Measurements from ENCODE around the gene PTPN9. TPM values are rescaled to one million over a fixed set of nuclear protein-coding genes. Genes with fewer than 3 reads are reported as not detected.

PTPN9 gene
- total RNA-seq, 1 experiment from 2014 or later, result 42.2 TPM

DNA sequence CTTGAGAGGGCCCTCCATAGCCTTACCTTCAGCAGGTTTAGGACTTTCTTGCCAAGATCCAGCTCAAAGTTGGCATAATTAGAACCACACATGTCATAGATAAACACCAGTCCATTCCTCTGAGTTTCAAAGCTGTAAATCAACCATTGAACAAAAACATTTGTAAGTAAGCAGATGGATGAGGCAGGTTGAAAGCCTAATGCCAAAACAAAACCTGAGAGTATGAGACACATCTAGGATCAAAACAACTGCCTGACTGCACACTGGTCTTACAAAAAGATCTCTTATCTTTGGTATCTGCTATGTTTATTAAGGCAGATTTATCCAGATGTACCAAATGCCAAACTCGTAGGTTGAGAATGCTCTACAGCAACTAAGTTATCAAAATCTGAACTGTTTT is 61.9 kb downstream of the PTPN9 start:
- H3K4me1 Mint-ChIP-seq, result no peaks in the 10 kb centered on the region
- no peak overlapping the region for H4K8ac ChIP-seq (replicated peaks; ENCODE audit: insufficient read length, low read depth, low read length)
- H2AK5ac ChIP-seq (ENCODE audit: insufficient read length, low read length), result no peak overlapping the region
- H2AFZ ChIP-seq (ENCODE audit: low read length), result no peak overlapping the region
- H3K23ac ChIP-seq (ENCODE audit: insufficient read length, low read depth, low read length), result no peak overlapping the region
- H3K14ac ChIP-seq (ENCODE audit: insufficient read depth, low read length), result no peak overlapping the region
- no peaks in the 10 kb centered on the region for H4K20me1 ChIP-seq (ENCODE audit: control insufficient read depth, insufficient read depth, insufficient read length)
- no peaks in the 10 kb centered on the region for H3K79me1 ChIP-seq (ENCODE audit: insufficient read depth, low read depth, low read length, poor library complexity, severe bottlenecking)
- no peaks in the 10 kb centered on the region for H3K9me3 Mint-ChIP-seq
- H2BK15ac ChIP-seq (ENCODE audit: low read depth, low read length), result no peak overlapping the region
- no peak overlapping the region for H3K27ac Mint-ChIP-seq
- no peaks in the 10 kb centered on the region for H3K23me2 ChIP-seq (ENCODE audit: insufficient read length, low read depth, low read length, poor library complexity, severe bottlenecking)
- no peaks in the 10 kb centered on the region for H3K27me3 ChIP-seq (ENCODE audit: insufficient read depth, low read length)
- no peak overlapping the region for H3K4me3 Mint-ChIP-seq
- H3K9me3 ChIP-seq (ENCODE audit: control insufficient read depth, low read depth, low read length), result no peaks in the 10 kb centered on the region
- TF ChIP-seq, protein P1, sequence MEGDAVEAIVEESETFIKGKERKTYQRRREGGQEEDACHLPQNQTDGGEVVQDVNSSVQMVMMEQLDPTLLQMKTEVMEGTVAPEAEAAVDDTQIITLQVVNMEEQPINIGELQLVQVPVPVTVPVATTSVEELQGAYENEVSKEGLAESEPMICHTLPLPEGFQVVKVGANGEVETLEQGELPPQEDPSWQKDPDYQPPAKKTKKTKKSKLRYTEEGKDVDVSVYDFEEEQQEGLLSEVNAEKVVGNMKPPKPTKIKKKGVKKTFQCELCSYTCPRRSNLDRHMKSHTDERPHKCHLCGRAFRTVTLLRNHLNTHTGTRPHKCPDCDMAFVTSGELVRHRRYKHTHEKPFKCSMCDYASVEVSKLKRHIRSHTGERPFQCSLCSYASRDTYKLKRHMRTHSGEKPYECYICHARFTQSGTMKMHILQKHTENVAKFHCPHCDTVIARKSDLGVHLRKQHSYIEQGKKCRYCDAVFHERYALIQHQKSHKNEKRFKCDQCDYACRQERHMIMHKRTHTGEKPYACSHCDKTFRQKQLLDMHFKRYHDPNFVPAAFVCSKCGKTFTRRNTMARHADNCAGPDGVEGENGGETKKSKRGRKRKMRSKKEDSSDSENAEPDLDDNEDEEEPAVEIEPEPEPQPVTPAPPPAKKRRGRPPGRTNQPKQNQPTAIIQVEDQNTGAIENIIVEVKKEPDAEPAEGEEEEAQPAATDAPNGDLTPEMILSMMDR (conservative IDR thresholded peaks at IDR 0.05), result no peak
- H3K18ac ChIP-seq (ENCODE audit: insufficient read length, low read depth, low read length), result no peak overlapping the region
- H2BK12ac ChIP-seq (ENCODE audit: insufficient read length, low read depth, low read length), result no peak overlapping the region
- H2BK120ac ChIP-seq (ENCODE audit: low read depth, low read length, poor library complexity, severe bottlenecking), result no peak overlapping the region
- no peak overlapping the region for H3K4me2 ChIP-seq (ENCODE audit: insufficient read depth, insufficient read length, low read length)
- no peak for DNase-seq
- H4K91ac ChIP-seq (ENCODE audit: insufficient read length, low read depth, low read length), result no peak overlapping the region
- no peak overlapping the region for H4K5ac ChIP-seq (ENCODE audit: insufficient read length, low read depth, low read length)
- no peaks in the 10 kb centered on the region for H3K4me1 ChIP-seq (ENCODE audit: insufficient read depth, low read length)
- H3K56ac ChIP-seq (ENCODE audit: insufficient read length, low read depth, low read length), result no peak overlapping the region
- no peaks in the 10 kb centered on the region for H3K79me2 ChIP-seq (ENCODE audit: insufficient read depth, low read length)
- H3K36me3 Mint-ChIP-seq (ENCODE audit: insufficient read depth in 1 of 3, low read depth in 3 of 3), result peaks cover 47 to 72% (median 61%) of the 10 kb centered on the region in 3 experiments; a peak in 6 of 7 replicates
- H3K27me3 Mint-ChIP-seq (ENCODE audit: low read depth), result no peaks in the 10 kb centered on the region
- no peak overlapping the region for H3K4ac ChIP-seq (ENCODE audit: low read depth, low read length)
- no peak overlapping the region for H3K27ac ChIP-seq (ENCODE audit: insufficient read length, low read depth, low read length)
- no peak overlapping the region for H3T11ph ChIP-seq (ENCODE audit: low read length)
- no peak overlapping the region for H2BK20ac ChIP-seq (ENCODE audit: low read depth, low read length, poor library complexity, severe bottlenecking)
- H3K9ac ChIP-seq (ENCODE audit: extremely low read depth, insufficient read length, low read length), result no peak overlapping the region
- H2BK5ac ChIP-seq (ENCODE audit: insufficient read length, low read length), result no peak overlapping the region
- WGBS (ENCODE audit: extremely low coverage, insufficient read length, low lambda C conversion rate), result no CpG with 5 or more reads among the region's 1 CpG

Measured in H9 (cell line).